GM19240 (cell line): Measurements from ENCODE around the gene TMEM135.
"Not testable (repeated sequence)": the region's sequence is repeated elsewhere in the genome, so short reads cannot be mapped to it uniquely, and the experiment has no call there.

Experiments used
- DNase-seq: peaks from one replicate; pipeline ENCODE4 v3.0.0; 2011; ENCODE audit warnings: low spot score; ENCODE audit not compliant: insufficient read length

The TMEM135 gene

DNA sequence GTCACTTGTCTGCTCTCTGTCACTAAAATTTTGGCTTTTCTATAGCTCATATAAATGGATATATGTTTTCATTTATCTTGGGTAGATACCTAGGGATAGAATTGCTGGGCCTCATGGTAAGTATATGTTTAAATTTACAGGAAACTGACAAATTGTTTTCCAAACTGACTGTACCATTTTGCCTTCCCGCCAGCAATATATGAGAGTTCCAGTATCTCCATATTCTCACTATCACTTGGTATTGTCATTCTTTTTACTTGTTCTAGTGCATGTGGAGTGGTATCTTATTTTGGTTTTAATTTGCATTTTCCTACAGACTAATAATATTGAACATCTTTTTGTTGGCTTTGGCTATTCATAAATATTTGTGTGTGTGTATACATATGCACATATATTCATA, 101.7 kb downstream of the TMEM135 start:
- DNase-seq: no peak

- DNase-seq: no peak
These were observed 103.6 kb downstream of the TMEM135 start for GRCh38 chr11:87141322-87141721.

DNA sequence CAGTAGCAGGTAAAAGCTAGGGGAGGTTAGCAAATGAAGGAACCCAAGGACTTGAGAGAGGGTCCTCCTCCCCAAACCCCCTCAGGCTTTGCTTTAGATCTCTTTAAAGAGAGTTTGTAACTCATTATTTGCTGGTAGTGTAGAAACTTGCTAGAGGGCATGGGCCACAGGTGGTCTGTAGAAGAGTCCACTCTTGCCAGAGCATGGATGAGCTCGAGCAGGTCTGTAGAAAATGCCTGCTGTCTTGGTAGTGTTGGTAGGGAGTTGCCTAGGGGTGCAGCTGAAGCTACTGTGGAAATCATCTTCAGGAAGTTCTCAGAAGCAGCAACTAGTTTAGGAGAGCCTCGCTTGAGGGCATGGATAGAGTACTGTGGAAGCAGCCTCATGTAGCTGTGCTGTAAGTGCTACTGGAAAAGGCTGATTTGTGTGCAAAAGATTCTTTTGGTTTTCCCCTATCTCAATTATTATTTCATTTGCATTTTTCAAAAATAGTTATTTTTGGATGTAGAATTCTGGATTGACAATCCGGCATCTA, 104.3 kb downstream of the TMEM135 start:
- DNase-seq: no peak

- DNase-seq: no peak
These were observed 104.9 kb downstream of the TMEM135 start for GRCh38 chr11:87142594-87142993.

DNA sequence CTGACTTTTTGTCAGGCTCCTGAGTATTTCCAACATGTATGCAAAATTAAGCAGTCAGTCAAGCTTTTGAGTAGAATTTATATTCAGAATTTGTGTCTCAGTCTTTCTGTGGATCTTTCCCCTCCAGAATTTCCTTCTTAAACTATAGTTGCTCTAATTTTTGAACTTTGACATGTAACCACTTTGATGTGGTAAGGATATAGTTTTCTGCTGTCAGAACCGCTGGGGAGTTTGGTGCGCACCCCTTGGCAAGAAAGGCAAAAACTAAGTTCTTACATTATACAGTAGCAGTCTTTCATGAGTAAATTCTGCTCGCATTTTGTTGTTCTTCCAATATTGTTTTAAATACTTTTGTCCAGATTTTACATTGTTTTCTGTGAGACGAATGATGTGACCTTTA, 105.9 kb downstream of the TMEM135 start:
- no peak for DNase-seq

- DNase-seq: no peak
These were observed 106.5 kb downstream of the TMEM135 start for GRCh38 chr11:87144252-87144651.

DNA sequence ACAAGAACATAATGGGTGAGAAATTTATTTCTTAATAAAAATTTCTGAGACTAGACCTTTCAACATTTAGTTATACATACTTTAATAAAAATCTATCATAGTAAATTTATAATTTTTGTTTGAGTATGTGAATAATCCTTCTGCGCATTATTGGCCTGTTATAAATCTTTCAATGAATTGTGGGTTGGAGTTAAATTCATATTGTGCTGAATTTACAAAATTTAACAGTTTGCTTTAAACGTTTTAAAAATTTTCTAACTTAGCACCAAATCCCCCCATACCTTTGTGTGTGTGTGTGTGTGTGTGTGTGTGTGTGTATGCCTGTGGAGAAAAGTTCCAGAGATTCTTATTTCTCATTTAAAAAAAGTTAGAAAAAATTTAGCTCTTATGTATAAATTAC, 111.0 kb downstream of the TMEM135 start:
- DNase-seq: no peak

DNA sequence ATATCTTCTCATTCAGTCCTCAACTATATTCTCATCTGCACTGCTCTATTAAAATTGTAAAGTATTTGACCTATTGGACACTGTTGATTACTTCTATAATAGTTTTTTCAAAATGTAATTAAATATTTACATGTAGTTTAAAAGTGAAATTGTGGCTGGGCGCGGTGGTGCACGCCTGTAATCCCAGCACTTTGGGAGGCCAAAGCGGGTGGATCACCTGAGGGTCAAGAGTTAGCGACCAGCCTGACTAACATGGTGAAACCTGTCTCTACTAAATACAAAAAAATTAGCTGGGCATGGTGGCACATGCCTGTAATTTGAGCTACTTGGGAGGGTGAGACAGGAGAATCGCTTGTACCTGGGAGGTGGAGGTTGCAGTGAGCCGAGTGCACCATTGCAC, 112.0 kb downstream of the TMEM135 start:
- DNase-seq: not testable (repeated sequence)

DNA sequence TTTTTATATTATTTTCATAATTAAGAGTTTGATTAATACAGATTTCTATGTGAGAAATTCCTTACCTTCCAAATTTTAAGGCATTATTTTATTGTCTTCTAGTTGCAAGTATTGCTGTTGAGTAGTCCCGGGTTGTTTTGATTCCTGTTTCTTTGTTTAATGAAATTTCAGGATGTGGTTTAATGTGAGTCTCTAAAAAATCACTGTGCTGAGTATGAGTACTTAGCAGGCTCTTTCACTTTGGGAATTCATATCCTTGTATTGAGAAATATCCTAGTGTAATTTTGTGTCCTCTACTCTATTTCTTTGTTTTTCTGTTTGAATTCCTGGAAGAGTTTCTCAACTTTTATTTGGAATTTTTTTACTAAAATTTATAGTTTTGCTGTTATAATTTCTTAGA, 113.2 kb downstream of the TMEM135 start:
- DNase-seq: no peak

DNA sequence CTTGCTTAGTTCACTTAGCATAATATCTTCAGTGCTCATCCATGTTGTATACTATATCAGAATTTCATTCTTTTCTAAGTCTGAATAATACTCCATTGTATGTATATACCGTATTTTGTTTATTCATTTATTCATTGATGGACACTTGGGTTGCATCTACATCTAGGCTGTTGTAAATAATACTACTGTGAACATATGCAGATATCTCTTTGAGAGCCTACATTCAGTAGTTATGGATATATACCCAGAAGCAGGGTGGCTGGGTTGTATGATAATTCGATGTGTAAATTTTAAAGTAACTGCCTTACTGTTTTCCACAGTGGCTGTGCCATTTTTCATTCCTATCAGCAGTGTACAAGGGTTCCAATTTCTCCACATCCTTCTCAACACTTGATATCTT, 116.5 kb downstream of the TMEM135 start:
- DNase-seq: no peak

GRCh38 chr11:87156970-87157369, 119.2 kb downstream of the TMEM135 start:
- no peak for DNase-seq

DNA sequence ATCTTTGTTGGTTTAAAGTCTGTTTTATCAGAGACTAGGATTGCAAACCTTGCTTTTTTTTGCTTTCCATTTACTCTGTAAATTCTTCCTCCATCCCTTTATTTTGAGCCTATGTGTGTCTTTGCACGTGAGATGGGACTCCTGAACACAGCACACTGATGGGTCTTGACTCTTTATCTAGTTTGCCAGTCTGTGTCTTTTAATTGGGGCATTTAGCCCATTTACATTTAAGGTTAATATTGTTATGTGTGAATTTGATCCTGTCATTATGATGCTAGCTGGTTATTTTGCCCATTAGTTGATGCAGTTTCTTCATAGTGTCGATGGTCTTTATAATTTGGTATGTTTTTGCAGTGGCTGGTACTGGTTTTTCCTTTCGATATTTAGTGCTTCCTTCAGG, 131.3 kb downstream of the TMEM135 start:
- not testable (repeated sequence) for DNase-seq

DNA sequence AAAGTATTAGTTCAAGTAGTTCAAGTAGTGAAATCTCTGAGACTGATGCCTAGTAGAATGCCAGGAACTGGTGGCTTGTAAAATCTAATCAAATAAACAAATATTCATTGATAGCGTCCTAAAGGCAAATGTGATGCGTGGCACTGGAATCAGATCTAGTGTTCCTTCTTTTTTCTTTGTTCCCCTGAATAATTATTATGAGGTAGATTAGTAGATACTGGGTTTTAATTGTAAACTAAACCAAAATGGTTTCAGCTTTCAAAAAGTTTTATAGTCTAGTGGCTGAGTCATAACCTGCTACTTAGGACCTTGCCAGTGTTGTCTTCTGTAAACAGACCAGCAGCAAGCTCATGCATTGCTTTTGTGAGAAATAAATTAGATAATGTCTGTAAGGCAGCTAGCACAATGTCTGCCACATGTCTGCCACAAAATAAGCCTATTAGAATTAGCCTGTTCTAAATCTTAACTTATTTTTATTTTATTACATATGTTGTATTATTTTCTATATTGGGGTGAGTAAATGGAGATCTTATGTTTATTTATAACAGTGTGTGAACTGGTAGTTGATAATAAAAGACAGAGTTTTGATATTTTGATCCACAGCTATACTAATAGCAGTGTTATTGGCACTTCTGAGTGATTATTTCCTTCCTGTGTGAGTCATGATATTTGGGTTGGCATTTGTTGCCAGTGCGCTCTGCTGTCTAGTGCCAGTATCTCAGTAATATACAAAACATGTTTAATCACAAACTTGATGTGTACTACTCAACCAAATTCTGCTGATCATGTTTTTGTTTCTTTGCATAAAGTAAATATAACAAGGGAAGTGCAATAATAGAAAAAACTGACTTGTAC, 135.7 kb downstream of the TMEM135 start:
- DNase-seq: no peak

DNA sequence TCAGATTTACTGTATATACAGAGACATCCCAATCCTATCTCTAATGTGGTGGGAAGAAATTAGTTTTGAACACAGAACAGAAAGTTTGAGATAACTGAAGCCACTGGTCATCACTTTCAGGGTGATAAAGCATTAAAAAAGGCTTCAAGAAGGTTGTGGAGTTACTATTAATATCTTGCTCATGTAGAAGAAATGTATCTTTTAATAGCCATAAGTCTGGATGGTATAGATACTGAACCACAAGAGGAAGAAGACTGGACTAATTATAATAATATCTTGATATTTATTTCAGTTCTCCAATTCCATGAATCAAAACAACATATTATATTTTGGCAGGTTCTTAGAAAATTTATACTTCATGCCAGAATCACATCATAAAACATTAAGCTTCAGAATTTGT, 137.1 kb downstream of the TMEM135 start:
- no peak for DNase-seq

- DNase-seq: no peak
These were observed 138.3 kb downstream of the TMEM135 start for GRCh38 chr11:87176044-87176443.

- no peak for DNase-seq
These were observed 141.9 kb downstream of the TMEM135 start for GRCh38 chr11:87179621-87180020.

- no peak for DNase-seq
These were observed 143.0 kb downstream of the TMEM135 start for GRCh38 chr11:87180742-87181141.

DNA sequence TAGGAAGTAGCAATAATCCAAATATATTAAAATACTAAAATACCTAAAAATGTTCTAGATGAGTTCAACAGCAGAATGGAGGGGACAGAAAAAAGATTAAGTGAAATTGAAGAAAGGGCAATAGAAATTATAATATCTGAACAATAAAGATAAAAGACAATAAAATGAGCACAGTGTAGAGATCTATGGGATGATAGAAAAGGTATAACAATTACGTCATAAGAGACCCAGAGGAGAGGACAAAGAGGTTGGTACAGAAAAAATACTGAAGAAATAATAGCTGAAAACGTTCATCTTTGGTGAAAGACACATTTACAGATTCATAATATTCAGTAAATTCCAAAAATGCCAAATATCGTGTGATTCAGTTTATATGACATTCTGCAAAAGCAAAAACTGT, 143.4 kb downstream of the TMEM135 start:
- DNase-seq: no peak

GRCh38 chr11:87185228-87185627, 147.5 kb downstream of the TMEM135 start:
- no peak for DNase-seq

DNA sequence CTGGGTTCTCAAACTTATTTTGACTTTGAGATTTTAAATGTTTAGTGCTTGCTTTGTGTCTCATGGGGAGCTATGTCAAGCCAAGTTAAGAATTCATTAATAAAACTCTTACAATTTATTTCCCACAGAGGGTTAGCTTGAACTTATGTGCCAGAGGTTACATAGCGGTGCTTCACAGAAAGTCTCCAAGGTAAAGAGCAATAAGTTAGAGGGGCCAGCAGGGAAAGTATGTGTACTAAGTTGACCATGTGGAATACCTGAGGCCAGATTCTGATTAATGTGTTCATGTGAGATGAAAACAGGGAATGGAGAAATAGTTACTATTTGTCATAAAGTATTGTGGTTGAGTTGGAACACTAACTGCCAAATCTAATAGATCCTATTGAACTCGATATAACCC, 149.3 kb downstream of the TMEM135 start:
- DNase-seq: no peak

GRCh38 chr11:87187930-87188329, 150.2 kb downstream of the TMEM135 start:
- DNase-seq: no peak

DNA sequence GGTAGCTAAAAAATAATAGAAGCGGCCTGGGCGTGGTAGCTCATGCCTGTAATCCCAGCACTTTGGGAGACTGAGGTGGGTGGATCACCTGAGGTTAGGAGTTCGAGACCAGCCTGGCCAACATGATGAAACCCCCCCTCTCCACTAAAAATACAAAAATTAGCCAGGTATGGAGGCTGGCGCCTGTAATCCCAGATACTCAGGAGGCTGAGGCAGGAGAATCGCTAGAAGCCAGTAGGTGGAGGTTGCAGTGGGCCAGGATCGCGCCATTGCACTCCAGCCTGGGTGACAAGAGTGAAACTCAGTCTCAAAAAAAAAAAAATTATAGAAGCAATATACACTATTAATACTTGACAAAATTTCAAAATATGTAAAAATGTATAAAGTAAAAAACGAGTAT, 150.7 kb downstream of the TMEM135 start:
- DNase-seq: not testable (repeated sequence)

- DNase-seq: not testable (repeated sequence)
These were observed 151.2 kb downstream of the TMEM135 start for GRCh38 chr11:87188921-87189320.
